ENCODE results near the gene SBK3.
"Not testable (repeated sequence)": the region's sequence is repeated elsewhere in the genome, so short reads cannot be mapped to it uniquely, and the experiment has no call there.

SBK3 gene

DNA sequence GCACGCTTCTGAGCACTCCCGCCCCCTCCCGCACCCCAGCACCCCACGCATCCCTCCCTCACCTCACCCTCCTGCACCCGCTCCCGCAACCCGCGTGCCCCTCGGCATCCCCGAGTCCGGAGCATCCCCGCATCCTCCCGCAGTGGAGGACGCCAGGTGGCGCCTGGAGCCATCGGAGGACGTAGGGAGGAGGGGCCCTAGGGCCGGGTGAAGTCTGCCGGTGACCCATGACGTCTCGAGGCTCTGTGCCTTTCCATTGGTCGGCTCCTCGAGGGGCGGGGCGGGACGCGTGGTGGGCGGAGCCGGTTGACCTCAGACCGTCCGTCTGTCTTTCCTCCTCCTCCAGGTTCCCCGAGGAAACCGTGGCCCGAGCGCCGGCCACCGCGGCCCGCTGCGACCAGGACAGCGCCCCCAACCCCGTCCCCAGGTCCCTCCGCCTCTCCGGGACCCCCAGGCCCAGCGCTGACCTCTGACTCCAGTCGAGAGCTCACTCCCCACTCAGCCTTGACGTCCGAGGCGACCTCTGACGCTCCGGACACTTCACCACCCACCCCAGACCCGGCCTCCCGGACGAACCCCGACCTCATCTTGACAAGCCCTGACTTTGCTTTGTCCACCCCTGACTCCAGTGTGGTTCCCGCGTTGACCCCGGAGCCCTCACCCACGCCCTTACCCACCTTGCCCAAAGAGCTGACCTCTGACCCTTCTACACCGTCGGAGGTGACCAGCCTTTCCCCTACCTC is 28.3 kb downstream of the SBK3 start:
- DNase-seq (ENCODE audit: low read depth in 2 of 2): peak; percentile 73 to 75

DNA sequence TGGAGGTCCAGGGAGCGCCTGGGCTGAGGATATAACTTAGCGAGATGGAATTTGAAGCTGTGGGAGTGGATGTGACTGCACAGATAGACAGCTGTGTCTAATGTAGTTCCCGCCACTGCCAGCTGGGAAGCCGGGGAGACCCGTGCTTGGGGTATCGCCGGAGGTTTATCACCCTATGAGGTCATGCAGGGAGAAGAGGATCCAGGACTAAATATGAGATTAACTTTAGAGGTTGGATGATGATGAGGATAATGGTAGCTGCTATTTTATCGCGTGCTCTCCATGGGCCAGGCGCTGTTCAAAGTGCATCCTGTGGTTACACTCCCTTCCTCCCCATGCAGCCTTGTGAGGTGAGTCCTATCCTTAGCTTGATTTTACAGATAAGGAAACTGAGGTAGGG is 37.2 kb downstream of the SBK3 start:
- DNase-seq (ENCODE audit: low read depth in 2 of 2): no peak

DNA sequence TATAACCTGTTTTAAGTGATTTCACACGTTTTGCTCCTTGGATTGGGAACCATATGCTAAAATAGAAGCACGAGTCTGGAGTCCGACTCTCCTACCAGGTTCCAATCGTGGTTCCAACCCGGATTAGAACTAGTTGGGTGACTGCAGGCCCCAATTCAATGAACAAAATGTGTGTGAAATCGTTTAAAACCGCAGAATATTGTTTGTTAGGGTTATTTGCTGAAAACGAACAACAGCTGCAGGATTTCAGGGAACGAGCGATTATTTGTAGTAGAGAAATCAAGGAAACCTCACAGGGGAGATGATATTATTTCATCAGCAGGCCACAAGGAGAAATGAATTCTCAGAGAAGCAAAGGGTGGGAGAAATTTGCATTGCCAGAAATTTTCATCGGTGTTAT is 40.4 kb downstream of the SBK3 start:
- no peak for DNase-seq (ENCODE audit: low read depth in 2 of 2)

DNA sequence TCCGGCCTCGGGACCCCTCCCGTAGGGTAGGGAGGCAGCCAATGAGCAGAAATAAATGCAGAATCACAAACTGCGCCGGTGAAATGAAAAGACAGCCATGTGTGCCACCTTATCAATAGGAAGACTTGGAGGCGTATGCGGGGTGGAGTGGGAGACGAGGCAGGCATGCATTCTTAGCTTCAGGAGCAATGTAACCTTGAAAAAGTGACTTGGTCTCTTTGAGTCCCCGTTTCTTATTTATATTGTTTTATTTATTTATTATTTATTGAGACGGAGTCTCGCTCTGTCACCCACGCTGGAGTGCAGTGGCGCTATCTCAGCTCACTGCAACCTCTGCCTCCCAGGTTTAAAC is 41.1 kb downstream of the SBK3 start:
- DNase-seq (ENCODE audit: low read depth in 2 of 2): no peak

DNA sequence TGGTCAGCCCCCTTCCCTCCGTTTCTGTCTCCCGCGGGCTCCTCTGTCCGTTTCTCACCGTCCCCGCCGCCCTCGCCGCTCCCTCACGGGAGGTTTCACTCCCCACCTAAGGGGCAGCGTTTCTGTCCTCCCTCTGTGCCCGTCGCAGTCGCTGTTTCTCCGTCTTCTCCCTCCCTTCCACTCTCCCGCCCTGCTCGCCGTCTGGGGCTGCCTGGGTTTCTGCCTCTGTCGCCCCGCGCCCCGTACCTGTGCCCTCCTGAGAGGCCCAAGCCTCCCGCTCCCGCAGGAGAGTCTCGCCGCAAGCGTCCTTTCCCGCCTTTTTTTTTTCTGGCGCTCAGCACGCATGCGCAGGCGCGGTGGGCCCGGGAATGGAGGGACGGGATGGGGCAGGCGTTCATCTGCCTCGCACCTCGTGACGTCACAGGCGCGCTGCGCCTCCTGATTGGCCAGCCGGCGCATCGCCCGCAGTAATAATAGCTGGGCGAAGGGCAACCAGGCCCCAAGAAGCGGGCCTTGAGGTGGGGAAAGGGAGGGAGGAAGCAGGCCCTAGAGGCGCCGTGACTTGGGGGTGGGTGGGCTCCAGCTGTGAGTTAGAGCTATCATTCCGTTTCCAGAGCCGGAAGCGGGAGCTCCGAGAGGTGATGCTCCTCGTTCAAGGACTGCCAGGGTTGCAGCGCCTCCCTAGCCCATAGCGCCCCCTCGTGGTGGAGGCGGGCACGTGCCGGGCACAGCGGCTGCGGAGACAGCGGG is 41.7 kb downstream of the SBK3 start:
- peak; percentile 75 to 78 for DNase-seq (ENCODE audit: low read depth in 2 of 2)

DNA sequence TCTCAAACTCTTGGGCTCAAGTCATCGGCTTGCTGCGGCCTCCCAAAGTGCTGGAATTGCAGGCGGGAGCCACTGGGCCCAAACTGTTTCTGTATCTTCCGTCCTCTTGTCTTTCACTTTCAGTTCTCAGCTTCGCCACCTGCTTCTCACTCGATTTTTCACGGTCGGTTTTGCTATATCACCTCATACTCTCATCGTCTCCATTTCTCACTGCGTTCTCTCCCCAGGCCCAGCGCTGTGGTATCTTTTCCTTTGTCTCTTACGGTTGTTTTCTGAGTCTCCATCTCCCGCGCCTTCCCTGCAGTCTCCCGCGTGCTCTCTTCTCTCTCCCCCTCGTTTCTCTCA is 42.2 kb downstream of the SBK3 start:
- no peak for DNase-seq (ENCODE audit: low read depth in 2 of 2)

DNA sequence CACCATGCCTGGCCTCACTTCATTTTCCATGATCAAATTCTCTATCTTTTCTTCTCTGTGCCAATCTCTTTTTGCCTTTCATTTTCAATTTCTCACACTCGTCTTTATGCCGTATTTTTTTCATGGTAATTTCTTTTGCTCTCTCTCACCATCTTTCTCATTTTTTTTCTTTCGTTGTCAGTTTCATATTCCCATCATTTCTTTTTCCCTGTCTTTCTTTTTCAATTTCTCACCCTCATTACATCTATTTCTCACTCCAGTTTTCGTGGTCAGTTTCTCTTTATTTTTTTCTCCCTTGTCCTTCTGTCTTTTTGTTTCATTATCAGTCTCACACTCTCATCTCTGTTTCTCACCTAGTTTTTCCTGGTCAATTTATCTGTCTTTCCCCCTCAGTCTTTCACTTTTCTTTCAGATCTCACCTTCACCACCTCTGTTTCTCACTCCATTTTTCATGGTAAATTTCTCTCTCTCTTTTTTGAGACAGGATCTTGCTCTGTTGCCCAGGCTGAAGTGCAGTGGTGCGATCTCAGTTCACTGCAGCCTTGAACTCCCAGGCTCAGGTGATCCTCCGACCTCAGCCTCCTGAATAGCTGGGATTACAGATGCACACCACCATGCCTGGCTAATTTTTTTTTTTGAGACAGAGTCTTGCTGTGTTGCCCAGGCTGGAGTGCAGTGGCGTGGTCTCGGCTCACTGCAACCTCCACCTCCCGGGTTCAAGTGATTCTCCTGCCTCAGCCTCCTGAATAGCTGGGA is 43.0 kb downstream of the SBK3 start:
- no peak for DNase-seq (ENCODE audit: low read depth in 2 of 2)

DNA sequence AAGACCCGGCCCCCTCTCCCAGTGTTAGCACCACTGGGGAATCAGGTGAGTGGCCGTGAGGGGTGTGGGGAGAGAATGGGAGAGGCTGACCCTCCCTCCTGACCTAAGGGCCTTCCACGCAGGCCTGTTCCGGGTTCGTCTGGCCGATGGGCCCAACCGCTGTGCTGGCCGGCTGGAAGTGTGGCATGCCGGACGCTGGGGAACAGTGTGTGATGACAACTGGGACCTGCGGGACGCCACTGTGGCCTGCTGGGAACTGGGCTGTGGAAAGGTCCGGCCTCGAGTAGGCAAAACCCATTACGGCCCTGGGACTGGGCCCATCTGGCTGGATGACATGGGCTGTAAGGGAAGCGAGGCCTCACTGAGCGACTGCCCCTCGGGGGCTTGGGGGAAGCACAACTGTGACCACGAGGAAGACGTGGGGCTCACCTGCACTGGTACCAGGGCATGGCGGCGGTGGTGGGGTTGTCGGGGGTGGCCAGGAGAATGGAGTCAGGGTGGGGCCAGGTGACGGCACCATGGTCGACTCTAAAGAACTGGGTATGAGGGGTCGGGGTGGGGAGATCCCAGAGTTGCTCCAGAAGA is 44.9 kb downstream of the SBK3 start:
- DNase-seq (ENCODE audit: low read depth in 2 of 2): no peak

DNA sequence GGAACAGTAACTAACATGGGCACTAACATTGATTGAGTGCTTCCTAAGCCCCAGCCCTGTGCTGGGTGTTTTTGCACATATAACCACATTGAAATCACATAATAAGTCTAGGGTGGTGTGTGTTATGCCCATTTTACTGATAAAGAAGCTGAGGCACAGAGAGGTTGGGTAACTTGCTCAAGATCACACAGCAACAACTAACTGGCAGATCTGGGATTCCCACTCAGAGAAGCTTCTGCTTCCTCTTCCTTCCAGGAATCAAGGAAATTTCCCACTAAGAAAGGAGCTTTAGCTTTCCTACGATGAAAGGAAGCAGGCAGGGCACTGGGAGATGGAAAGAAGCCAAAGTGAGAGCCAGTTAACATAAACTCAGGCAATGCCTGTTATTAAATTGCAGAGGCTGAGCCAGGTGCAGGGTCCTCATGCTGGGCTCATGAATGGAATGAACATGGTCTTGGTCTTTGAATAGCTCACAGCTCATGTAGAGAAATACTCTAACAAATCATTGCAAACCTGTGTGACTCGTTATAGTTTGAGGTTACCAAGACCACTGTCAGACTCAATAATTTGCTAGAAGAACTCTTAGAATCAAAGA is 47.0 kb downstream of the SBK3 start:
- no peak for DNase-seq (ENCODE audit: low read depth in 2 of 2)

DNA sequence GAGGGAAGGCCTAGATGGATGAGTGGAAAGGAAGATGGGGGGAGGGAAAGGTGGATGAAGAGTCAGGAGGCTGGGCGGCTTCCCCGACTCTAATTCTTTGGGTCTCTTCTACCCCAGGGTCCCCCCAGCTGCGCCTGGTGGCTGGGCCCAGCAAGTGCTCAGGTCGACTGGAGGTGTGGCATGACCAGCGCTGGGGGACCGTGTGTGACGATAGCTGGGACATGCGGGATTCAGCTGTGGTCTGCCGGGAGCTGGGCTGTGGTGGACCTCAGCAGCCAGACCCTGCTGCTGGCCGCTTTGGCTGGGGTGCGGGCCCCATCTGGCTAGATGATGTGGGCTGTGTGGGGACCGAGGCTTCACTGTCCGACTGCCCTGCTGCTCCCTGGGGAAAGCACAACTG is 47.6 kb downstream of the SBK3 start:
- no peak for DNase-seq (ENCODE audit: low read depth in 2 of 2)

DNA sequence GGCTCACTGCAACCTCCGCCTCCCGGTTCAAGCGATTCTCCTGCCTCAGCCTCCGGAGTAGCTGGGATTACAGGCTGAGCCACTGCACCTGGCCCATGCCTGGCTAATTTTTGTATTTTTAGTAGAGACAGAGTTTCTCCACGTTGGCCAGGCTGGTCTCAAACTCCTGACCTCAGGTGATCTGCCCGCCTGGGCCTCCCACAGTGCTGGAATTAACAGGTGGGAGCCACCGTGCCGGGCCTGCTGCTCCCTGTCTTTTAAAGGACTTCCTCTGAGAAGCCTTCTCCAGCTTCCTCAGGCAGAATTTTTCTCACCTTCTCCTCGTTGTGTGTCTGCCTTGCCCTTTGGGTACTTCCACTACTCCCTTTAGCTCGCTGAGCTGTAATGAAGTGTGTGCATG is 48.5 kb downstream of the SBK3 start:
- DNase-seq (ENCODE audit: low read depth in 2 of 2): not testable (repeated sequence)

DNA sequence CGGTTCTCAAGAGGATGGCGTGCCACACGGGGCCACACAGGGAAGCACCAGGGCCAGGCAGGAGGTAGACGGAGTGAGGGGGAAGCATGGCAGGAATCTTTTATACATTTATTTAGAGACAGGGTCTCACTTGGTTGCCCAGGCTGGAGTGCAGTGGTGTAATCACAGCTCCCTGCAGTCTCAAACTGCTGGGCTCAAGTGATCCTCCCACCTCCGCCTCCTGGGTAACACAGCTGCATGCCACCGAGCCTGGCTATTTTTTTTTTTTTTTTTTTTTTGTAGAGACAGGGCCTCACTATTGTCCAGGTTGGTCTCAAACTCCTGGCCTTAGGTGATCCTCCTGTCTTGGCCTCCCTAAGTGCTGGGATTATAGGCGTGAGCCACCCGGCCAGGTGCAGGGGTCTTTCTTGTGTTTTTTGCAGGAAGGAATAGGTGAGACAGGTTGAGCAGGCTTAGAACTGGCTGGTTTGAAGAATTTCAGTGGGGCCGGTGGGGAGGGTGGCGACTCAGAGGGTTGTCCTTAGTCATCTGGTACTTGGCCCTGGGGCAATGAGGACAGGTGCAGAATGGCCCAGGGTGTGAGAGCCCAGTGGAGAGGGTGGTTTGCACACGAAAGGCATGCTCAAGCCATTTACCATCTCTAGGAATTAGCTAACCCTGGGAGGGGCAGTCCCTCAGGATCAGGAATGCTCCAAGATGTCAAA is 49.5 kb downstream of the SBK3 start:
- no peak for DNase-seq (ENCODE audit: low read depth in 2 of 2)

DNA sequence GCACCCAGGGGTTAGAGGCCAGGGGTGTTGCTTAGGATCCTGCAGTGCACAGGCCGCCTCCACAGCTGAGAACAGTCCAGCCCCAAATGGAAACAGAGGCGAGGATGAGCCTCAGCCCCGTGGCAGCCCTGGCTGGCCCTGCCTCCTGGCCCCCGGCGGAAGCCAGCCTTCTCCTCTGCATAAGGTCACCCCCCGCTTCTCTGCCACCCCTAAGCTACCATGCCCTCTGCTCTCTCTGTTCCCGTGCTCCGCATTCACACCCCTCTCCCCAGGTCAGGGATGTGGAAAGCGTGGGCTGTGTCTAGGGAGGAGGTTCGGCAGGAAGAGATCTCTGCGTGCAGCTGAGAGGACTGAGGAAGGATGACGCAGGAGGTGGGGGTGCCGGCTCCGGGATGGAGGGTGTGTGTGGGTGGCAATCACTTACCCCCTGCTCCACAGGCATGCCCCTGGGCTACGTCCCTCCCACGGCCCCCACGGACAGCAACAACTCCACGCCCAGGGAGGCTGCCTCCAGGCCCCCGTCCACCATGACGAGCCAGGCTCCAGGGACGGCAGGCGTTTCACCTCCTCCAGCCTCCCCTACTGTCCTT is 51.1 kb downstream of the SBK3 start:
- DNase-seq (ENCODE audit: low read depth in 2 of 2): no peak

DNA sequence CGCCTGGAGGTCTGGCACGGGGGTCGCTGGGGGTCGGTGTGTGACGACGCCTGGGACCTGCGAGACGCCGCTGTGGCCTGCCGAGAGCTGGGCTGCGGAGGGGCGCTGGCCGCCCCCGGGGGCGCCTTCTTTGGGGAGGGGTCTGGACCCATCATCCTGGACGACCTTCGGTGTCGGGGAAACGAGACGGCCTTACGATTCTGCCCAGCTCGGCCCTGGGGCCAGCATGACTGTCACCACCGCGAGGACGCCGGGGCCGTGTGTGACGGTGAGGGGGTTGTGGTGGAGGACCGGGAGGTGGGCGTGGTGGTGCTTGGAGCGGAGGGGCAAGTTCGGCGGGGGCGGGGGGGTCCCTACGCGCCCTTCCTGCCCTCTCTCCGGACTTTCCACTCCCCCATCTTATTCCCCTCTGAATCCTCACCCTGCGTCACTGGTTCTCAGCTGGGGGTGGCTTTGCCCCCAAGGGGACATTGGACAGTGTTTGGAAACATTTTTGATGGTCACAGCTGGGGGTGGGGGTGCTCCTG is 51.6 kb downstream of the SBK3 start:
- no peak for DNase-seq (ENCODE audit: low read depth in 2 of 2)

DNA sequence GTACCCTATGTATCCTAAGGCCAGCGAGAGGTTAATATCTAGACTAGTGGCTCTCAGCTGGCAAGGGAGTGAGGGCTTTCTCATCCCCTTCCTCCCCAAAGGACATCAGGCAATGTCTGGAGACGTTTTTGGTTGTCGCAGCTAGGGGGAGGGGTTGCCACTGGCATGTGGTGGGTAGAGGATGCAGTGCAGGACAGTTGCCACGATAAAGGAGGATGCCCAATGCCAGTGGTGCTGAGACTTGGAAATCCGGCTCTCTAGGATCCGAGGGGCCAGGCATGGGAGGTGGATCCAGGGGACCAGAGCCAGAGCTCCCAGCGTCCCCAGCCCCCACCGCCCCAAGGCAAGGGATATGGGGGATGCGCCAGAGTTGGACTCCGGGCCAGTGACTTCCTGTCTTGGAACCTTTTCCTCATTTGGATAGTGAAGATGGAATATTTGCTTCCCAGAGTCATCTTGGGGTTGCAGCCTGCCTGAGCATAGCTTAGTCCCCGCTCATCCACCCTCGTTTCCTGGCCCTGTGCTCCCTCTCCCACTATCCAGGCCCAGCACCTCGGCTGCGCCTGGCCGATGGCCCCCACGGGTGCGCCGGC is 52.2 kb downstream of the SBK3 start:
- no peak for DNase-seq (ENCODE audit: low read depth in 2 of 2)

DNA sequence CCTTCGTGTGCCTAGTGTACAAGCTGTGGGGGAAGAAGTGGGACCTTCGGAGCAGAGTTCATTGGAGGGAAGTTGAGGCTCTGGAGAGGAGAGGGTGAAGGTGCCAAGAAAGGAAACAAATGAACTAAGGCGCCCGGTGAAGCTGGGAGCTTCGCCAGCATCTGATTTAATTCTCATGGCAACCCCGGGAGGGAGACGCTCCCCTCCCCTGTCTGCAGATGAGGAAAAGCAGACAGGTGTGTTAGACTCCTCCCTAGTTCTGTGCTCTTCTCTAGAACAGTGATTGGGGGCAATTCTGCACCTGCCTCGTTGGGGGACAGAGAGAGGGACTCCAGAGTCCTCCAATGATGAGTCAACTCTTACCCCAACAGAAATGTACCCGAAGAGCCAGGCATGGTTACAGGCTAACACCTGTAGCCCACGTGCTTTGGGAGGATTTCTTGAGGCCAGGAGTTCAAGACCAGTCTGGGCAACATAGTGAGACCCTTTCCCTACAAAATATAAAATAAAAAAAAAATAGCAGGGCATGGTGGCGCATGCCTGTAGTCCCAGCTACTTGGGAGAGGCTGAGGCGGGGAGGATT is 52.9 kb downstream of the SBK3 start:
- DNase-seq (ENCODE audit: low read depth in 2 of 2): no peak

DNA sequence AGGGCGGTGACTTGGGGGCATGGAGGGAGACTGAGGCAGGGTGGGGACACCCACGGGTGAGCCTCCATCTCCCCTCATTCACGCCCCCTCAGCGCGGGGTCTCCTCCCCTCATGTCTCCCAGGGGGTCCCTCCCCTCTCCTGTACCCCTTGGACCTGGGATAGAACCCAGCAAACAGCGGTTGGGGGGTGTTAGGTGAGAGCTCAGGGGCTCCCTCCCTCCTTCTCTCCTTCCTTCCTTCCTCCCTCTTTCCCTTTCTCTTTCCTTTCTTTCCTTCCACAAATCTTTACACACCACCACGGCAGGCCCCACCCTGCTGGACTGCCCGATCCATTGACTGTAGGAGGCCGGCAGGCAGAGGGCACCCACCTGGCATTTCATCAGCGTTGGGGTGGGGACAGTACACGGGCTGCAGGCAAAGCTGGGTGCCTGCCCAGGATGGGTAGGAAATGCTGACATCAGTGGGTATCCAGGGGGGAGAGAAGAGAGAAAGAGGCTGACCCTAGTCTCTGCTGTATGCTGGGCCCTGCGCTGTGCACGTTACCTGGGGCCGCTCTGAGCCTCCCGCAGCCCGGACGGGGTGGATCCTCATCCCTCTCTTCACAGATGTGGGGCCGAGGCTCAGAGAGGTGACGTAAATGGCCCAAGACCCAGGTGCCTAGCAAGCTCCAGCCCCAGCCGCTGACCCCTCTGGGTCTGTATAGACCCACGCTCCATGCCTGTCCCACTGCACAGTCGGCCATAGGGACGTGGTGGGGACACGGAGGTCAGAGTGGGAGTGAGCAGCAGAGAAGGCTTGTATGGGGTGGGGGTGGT is 53.6 kb downstream of the SBK3 start:
- DNase-seq (ENCODE audit: low read depth in 2 of 2): no peak
